IPS DF 6.9 (cell line): ENCODE measurements around the gene C5orf15.
A peak's percentile ranks its signal among the peaks of the same experiment; 100 is the strongest.
"Not testable (repeated sequence)": the region's sequence is repeated elsewhere in the genome, so short reads cannot be mapped to it uniquely, and the experiment has no call there.

ENCODE experiments used
- DNase-seq: peaks from one replicate; pipeline ENCODE4 v3.0.0-alpha.2; 2013; ENCODE audit warnings: low read depth, low spot score
- H3K27ac ChIP-seq: one replicate; pipeline ENCODE4 v1.5.1; 2013; ENCODE audit warnings: low read length, control low read depth
- H3K27me3 ChIP-seq: 2 replicates; pipeline ENCODE4 v1.6.1; 2013; ENCODE audit warnings: mild to moderate bottlenecking, low read length; ENCODE audit not compliant: control insufficient read depth, insufficient read depth
- H3K36me3 ChIP-seq: 2 replicates; pipeline ENCODE4 v1.6.1; 2013; ENCODE audit warnings: low read length; ENCODE audit not compliant: control insufficient read depth, insufficient read depth
- H3K4me1 ChIP-seq: 2 replicates; pipeline ENCODE4 v1.6.1; 2013; ENCODE audit warnings: low read length; ENCODE audit not compliant: control insufficient read depth, insufficient read depth
- H3K4me3 ChIP-seq: 2 replicates; pipeline ENCODE4 v1.5.1; 2013; ENCODE audit warnings: mild to moderate bottlenecking, low read length
- H3K9me3 ChIP-seq: 2 replicates; pipeline ENCODE4 v1.6.1; 2013; ENCODE audit warnings: low read length, inconsistent platforms; ENCODE audit not compliant: control insufficient read depth, insufficient read depth
- WGBS: extraction: QIAGEN DNeasy Blood & Tissue Kit; methylation state at CpG from one replicate; pipeline ENCODE4 v1.1.7; 2013; ENCODE audit warnings: mixed read lengths, missing lambda C conversion rate; ENCODE audit not compliant: insufficient read length, insufficient coverage; 5-methylcytosine and 5-hydroxymethylcytosine counted together

The C5orf15 gene

DNA sequence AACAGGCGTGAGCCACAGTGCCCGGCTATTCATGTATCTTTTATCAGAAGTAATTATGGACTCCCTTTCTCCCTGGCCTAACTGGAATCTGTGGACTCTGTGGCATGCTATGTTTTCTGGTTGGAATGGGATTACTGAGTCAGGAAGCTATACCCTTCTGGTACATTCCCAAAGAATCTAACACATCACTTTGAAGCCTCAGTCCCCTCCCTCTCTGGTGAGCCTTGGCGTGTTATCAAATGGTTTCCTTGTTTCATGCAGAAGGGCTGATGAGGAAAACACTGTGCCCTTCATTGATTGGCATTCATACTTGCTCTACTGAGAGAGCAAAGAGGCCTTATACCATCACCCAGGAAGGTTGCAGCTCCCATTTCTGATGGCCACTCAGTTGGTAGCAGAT lies 22.9 kb downstream of the C5orf15 start:
- Histone ChIP-seq H3K27me3 (no peaks in the 10 kb centered on the region), H3K27ac (no peak overlapping the region), H3K9me3 (no peaks in the 10 kb centered on the region), H3K36me3 (no peaks in the 10 kb centered on the region), H3K4me1 (no peaks in the 10 kb centered on the region), H3K4me3 (no peak overlapping the region)
- no peak for DNase-seq
- no CpG with 5 or more reads among the region's 3 CpGs for WGBS

DNA sequence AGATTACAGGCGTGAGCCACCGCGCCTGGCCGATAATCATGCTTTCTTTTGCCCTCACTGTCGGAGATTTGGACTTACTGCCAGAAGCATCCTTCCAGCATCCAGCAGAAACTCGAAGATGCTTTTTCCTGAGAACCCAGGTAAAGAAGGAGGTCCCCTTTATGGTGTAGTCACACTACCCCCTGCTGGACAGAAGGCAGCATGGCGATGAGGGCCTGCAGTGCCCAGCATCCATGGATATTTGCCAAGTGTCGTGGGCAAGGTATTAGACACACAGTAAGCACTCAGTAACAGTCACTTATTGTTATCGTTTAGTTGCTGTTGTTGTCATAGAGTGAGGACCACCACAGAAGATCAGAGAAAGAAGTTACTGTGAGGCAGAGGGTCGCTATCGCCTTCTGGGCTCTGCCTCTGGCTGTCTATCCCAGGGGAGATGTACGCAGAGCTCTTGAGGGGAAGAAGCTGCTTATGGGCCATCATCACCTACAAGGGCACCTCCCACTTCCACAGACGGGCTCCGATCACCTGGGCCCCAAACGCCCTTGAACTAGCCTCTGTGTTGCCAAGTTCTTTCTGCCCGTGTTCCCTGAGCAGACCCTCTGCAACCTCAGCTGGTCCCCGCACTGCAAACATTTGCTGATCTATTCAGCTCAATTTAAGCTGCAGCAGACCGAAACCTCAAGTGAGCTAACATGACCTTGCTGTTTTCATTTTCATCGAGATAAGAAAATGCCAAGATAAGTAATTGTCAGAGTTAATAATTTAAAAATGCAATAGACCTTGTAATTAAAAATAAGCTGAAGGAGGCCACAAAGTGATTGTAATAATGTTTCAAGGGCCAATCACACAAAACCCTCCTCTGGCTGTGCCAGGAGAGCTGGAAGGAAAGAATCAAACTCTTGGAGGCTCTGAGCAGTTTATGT lies 23.9 kb downstream of the C5orf15 start:
- no peaks in the 10 kb centered on the region for H3K9me3 ChIP-seq
- H3K36me3 ChIP-seq, result no peaks in the 10 kb centered on the region
- DNase-seq, result peak; percentile 22
- no peaks in the 10 kb centered on the region for H3K27me3 ChIP-seq
- no CpG with 5 or more reads among the region's 19 CpGs for WGBS
- H3K4me3 ChIP-seq, result no peak overlapping the region
- no peak overlapping the region for H3K27ac ChIP-seq
- H3K4me1 ChIP-seq, result no peaks in the 10 kb centered on the region

DNA sequence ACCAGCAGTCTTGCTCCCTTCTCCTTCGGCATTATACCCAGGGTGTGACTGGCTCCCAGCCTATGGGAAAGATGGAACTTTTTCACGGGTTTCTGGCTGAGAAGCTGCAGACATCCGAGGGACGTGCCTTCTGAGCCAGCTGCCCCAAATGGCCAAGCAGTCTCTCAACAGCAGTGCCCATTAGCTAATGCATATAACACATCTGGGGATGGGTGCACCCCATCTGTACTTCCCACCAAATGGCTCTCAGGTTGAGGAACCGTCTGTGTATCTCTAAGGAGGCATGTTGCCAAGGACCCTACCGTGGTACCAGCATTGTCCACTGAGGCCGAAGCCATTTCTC lies 25.0 kb downstream of the C5orf15 start:
- H3K9me3 ChIP-seq, result no peaks in the 10 kb centered on the region
- DNase-seq, result no peak
- no CpG with 5 or more reads among the region's 7 CpGs for WGBS
- H3K4me1 ChIP-seq, result no peaks in the 10 kb centered on the region
- no peak overlapping the region for H3K27ac ChIP-seq
- no peaks in the 10 kb centered on the region for H3K36me3 ChIP-seq
- no peaks in the 10 kb centered on the region for H3K27me3 ChIP-seq
- H3K4me3 ChIP-seq, result no peak overlapping the region

DNA sequence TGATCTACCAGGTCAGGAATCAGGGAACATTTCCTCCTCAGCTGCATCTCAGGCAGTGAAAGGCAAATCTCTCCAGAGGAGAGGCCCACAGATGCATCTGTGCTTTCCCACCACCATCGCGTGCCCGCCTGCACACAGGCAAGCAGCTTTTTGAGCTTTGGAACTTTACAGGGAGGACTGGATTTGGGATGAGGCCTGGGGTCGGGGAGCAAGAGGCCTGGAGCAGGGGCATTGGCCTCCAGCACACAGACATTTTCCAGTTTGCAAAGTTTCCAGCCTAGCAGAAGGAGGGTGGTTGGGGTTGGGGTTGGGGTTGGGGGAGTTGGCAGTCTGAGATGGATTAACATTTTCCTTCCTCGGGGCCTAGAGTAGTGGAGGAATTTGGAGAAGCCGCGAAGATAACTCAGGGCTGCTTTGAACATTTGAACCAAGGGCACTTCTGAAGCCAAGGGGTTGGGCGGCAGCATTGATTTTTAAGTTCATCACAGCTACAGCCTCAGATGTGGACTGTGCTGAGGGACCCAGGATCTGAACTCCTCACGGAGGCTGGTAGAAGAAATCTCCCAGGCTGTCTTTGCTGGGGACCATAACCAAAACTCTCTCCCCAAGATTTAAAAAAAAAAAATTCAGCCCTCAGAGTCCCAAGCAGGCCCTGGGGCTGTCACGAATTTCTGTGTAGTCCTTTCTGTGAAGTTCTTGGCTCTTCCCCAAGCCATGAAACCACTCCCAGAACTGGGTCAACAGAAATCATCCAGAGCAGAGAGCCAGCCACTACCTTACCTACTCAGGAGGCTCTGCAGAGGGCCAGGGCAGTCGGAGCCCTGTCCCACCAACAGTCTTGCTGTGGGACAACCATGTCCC lies 25.6 kb downstream of the C5orf15 start:
- Histone ChIP-seq H3K4me1 (no peaks in the 10 kb centered on the region; the same call in 1 of the 2 replicates), H3K36me3 (no peaks in the 10 kb centered on the region), H3K27me3 (no peaks in the 10 kb centered on the region), H3K9me3 (no peaks in the 10 kb centered on the region), H3K4me3 (no peak overlapping the region; the same call in 1 of the 2 replicates), H3K27ac (no peak overlapping the region)
- WGBS, result no CpG with 5 or more reads among the region's 11 CpGs
- DNase-seq, result no peak

DNA sequence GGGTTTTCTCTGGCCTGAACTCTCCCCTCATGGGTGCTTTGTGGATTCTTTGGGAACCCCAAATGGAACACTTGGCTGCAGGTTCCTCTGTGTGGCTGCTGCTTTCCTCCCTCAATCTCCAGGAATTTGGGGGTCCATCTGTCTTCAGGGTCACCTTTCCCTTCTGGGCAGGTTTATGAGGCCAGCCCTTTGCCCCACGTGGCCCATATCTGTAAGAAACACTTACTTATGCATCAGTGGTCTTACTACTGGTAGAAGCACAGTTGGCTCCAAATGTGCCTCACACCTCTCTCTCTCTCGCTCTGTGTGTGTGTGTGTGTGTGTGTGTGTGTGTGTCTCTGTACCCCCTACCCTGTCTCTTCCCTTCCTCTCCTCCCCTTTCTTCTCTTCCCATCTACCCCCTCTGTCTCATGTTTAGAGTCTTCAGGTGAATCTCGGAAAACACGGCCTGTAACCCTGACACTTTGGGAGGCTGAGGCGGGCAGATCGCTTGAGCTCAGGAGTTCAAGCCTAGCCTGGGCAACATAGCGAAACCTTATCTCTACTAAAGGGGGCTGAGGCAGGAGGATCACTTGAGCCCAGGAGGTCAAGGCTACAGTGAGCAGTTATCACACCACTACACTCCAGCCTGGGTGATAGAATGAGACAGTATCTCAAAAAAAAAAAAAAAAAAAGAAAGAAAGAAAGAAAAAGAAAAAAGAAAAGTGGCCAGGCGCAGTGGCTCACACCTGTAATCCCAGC lies 26.8 kb downstream of the C5orf15 start:
- Histone ChIP-seq H3K4me1 (no peaks in the 10 kb centered on the region; the same call in 1 of the 2 replicates), H3K9me3 (no peaks in the 10 kb centered on the region), H3K36me3 (no peaks in the 10 kb centered on the region), H3K4me3 (no peak overlapping the region), H3K27ac (no peak overlapping the region), H3K27me3 (no peaks in the 10 kb centered on the region)
- no peak for DNase-seq
- WGBS, result no CpG with 5 or more reads among the region's 8 CpGs

DNA sequence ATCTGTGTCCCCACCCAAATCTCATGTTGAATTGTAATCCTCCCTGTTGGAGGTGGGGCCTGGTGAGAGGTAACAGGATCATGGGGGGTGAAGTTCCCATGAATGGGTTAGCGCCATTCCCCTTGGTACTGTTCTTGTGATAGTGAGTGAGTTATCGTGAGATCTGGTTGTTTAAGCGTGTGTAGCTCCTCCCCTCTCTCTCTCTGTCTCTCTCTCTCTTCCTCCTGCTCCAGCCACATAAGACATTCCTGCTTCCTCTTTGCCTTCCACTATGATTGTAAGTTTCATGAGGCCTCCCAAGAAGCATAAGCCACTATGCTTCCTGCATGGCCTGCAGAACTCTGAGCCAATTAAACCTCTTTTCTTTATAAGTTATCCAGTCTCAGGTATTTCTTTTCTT lies 28.8 kb downstream of the C5orf15 start:
- no peaks in the 10 kb centered on the region for H3K27me3 ChIP-seq
- H3K4me3 ChIP-seq, result no peak overlapping the region
- WGBS, result no CpG with 5 or more reads among the region's 3 CpGs
- H3K4me1 ChIP-seq, result no peaks in the 10 kb centered on the region; the same call in 1 of the 2 replicates
- no peak overlapping the region for H3K27ac ChIP-seq
- DNase-seq, result no peak
- no peaks in the 10 kb centered on the region for H3K36me3 ChIP-seq
- no peaks in the 10 kb centered on the region for H3K9me3 ChIP-seq

DNA sequence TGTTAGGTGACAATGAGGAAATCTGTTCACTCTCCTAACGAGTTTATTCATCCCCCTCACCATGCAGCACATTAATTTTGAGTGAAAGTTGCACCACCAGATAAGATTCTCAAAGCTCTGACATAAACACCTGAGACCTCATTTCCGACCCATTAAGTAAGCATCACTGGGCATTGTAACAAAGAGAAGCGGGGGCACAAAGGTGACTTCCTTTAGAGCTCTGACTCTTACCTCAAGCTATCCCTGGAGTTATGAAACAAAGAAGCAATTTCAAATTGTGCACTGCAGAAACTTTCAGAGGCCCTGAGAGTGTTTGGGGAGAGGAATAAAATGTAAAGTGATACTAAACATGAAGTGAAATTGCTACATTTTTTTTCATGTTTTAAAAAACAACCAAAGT lies 29.5 kb downstream of the C5orf15 start:
- no peaks in the 10 kb centered on the region; the same call in 1 of the 2 replicates for H3K4me1 ChIP-seq
- whole genome bisulfite sequencing, result no CpG with 5 or more reads among the region's 3 CpGs
- H3K27ac ChIP-seq, result no peak overlapping the region
- DNase-seq, result no peak
- no peak overlapping the region for H3K4me3 ChIP-seq
- H3K27me3 ChIP-seq, result no peaks in the 10 kb centered on the region
- no peaks in the 10 kb centered on the region for H3K36me3 ChIP-seq
- H3K9me3 ChIP-seq, result no peaks in the 10 kb centered on the region

DNA sequence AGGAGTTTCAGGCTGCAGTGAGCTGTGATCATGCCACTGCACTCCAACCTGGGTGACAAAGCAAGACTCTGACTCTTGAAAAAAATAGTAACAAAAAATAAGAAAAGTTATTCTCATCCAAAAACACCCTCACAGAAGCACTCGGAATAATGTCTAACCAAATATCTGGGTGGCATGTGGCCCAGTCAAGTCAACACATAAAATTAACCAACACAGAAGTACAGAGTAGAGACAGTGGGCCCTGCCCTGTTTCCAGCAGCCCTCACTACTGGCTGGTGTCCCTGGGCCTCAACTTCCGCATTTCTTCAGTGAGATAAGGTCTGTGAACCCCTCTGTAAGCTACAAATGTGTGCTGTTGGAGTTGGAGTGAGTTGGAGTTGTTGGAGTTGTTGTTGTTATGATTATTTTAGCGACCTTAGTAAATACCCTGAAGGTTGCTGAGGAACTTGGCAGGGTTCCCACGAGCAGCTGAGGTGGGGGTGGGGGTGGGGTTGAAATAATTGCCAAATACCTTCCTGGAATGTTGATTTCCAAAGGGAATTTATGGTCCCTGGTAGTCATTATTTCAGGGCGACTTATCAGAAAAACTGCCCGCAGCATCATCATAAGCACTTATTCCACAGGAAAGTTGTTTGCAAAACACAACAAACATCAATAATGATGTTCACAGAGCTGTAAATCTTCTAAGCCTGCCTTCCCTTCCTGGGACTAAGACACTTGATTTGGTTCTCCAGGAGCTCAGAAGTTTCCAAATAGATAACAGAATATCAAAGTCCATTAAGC lies 30.2 kb downstream of the C5orf15 start:
- 100% methylated on average over 1 of the region's 6 CpGs for WGBS
- H3K4me3 ChIP-seq, result no peak overlapping the region
- no peaks in the 10 kb centered on the region for H3K27me3 ChIP-seq
- H3K4me1 ChIP-seq, result no peaks in the 10 kb centered on the region; the same call in 1 of the 2 replicates
- no peaks in the 10 kb centered on the region for H3K9me3 ChIP-seq
- H3K27ac ChIP-seq, result no peak overlapping the region
- DNase-seq, result no peak
- H3K36me3 ChIP-seq, result no peaks in the 10 kb centered on the region

DNA sequence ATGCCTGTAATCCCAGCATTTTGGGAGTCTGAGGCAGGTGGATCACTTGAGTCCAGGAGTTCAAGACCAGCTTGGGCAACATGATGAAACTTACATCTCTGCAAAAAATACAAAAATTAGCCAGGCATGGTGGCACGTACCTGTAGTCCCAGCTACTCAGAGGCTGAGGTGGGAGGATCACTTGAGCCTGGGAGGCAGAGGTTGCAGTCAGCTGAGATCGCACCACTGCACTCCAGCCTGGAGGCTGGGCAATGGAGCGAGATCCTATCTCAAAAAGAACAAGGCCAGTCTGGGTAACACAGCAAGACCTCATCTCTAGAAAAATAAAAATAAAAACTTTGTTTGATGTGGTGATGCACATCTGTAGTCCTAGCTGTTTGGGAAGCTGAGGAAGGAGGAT lies 30.8 kb downstream of the C5orf15 start:
- not testable (repeated sequence) for H3K9me3 ChIP-seq, H3K27me3 ChIP-seq, H3K27ac ChIP-seq, H3K4me1 ChIP-seq, H3K36me3 ChIP-seq, H3K4me3 ChIP-seq, DNase-seq
- no CpG with 5 or more reads among the region's 3 CpGs for WGBS
